Subcutaneous abdominal adipose tissue (tissue), 5 donors: Measurements from ENCODE around the gene NUMA1.

Source experiments
- H3K27ac ChIP-seq: one replicate; pipeline ENCODE4 v1.7.0; 2013; ENCODE audit warnings: low read depth, mild to moderate bottlenecking, inconsistent platforms, low read length, moderate library complexity
- H3K27me3 ChIP-seq, 5 donors: one replicate each; pipeline ENCODE4 v1.7.0; 2013; ENCODE audit warnings: low read length in 5 of 5, inconsistent platforms in 1 of 5; ENCODE audit not compliant: control insufficient read depth in 5 of 5, insufficient read depth in 4 of 5
- H3K36me3 ChIP-seq, 5 donors: one replicate each; pipeline ENCODE4 v1.7.0; 2013; ENCODE audit warnings: low read length in 5 of 5; ENCODE audit not compliant: control insufficient read depth in 5 of 5, insufficient read depth in 5 of 5
- H3K4me1 ChIP-seq, 5 donors: one replicate each; pipeline ENCODE4 v1.7.0; 2013; ENCODE audit warnings: low read length in 5 of 5, mild to moderate bottlenecking in 3 of 5, moderate library complexity in 1 of 5; ENCODE audit not compliant: control insufficient read depth in 5 of 5, insufficient read depth in 5 of 5
- H3K4me3 ChIP-seq, 5 donors: one replicate each; pipeline ENCODE4 v1.7.0; 2013; ENCODE audit warnings: low read length in 5 of 5, low read depth in 1 of 5
- H3K9ac ChIP-seq, 5 donors: one replicate each; pipeline ENCODE4 v1.7.0; 2013; ENCODE audit warnings: low read length in 5 of 5, mild to moderate bottlenecking in 4 of 5, moderate library complexity in 3 of 5
- H3K9me3 ChIP-seq, 5 donors: one replicate each; pipeline ENCODE4 v1.7.0; 2013; ENCODE audit warnings: low read length in 5 of 5; ENCODE audit not compliant: control insufficient read depth in 5 of 5
- donor health status: healthy.
- donor health status: healthy.
- donor health status: healthy.
- donor health status: healthy.
- donor health status: healthy.

Gene NUMA1

DNA sequence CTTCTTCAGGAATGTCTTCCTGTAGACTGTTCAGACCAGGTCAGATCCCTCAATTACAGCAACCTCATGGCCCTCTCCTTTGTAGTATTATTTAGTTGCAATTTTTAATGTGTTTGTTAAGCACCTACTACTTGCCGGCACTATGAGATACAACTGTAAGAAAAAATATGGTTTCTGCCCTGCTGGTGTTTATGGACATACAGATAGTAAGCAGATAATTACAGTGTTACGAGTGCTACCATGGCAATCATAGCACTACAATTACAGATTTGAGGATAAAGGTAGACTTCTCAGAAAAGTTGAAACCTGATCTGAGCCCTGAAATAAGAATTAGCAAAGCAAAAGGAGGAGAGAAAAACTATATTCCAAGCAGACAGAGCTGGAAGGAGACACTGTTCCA is 3.1 kb upstream of the NUMA1 start:
- Histone ChIP-seq H3K4me3 (no peak overlapping the region), H3K27me3 (no peaks in the 10 kb centered on the region), H3K4me1 (peaks cover 0 to 27% (median 19%) of the 10 kb centered on the region in 5 donors), H3K27ac (no peak overlapping the region), H3K9ac (no peak overlapping the region), H3K9me3 (no peaks in the 10 kb centered on the region), H3K36me3 (peaks cover 3 to 14% (median 7%) of the 10 kb centered on the region in 5 donors)

DNA sequence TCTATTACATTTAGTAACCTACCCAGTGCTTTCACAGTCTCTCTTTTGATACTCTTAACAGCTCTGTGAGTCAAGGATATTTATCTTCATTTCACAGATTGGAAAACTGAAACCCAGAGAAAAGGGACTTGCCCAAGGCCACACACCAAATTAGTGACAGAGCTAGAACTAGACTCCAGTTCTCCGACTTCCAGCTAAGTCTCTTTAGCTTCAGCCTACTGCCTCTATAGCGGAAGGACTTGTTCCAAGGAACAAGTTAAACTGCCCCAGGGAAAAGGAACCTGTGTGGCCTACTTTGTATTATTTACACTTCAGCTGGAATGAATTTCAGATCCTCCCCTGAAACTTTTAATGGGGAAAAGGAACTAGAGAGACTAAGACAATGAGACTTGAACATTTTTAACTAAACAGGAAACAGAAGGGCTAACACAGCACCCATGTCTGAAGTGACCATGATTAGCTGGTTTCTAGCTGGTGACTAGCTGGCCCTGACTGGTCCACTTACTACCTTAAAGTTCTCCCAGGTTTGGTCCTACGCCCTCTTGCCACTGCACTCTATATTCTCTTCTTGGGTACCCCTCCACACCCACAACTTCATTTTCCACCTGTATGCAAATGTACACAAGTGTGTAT is 1.6 kb upstream of the NUMA1 start:
- no peak overlapping the region for H3K9ac ChIP-seq
- no peaks in the 10 kb centered on the region for H3K9me3 ChIP-seq
- no peaks in the 10 kb centered on the region for H3K27me3 ChIP-seq
- peaks cover 0 to 8% (median 2%) of the 10 kb centered on the region in 5 donors for H3K36me3 ChIP-seq
- peaks cover 0 to 27% (median 19%) of the 10 kb centered on the region in 5 donors for H3K4me1 ChIP-seq
- H3K27ac ChIP-seq, result peak overlapping the region; percentile 92
- no peak overlapping the region for H3K4me3 ChIP-seq

DNA sequence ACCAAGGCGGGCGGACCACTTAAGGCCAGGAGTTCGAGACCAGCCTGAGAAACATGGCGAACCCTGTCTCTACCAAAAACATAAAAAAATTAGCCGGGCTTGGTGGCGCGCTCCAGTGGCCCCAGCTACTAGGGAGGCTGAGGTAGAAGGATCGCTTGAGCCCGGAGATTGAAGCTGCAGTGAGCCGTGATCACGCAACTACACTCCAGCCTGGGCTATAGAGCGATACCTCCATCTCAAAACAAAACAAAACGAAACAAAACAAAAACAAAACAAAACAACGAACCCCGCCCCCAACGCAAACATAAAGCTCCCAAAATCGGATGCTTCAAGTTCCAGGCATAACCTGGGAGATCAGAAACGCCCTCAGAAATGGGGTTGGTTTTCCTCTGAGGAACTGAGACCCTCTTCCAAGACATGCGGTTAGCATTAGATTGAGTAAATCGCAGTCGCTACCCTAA is 872 bp upstream of the NUMA1 start:
- Histone ChIP-seq H3K36me3 (peaks cover 0 to 8% (median 2%) of the 10 kb centered on the region in 5 donors), H3K4me3 (peak overlapping the region; percentile 71 to 87 (median 76)), H3K4me1 (peaks cover 0 to 27% (median 19%) of the 10 kb centered on the region in 5 donors), H3K9ac (peak overlapping the region; percentile 50 to 89 (median 81)), H3K27ac (peak overlapping the region; percentile 92), H3K9me3 (no peaks in the 10 kb centered on the region), H3K27me3 (no peaks in the 10 kb centered on the region)

DNA sequence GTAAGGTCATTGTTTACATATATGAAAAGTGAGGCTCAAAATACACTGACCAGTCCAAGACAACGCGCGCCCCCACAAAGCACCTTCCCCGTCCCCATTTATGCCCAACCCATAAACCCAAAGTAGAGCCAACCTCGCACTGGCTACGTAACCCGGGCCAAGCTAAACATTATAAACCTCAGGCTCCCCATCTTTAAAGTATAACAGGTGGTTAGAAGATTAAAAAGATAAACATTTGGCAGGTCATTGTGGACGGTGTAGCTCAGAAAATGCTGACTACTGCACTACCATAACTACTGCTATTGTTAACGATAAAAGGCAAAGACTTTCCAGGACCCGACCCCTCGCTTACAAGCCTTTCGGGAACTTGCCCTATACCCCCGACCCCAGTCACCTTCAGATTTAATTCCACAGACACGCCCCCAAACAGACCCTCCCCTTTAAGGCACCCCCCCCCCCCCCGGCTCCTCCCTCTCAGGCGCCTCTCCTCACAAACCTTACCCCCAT is 470 bp downstream of the NUMA1 start:
- no peaks in the 10 kb centered on the region for H3K36me3 ChIP-seq

DNA sequence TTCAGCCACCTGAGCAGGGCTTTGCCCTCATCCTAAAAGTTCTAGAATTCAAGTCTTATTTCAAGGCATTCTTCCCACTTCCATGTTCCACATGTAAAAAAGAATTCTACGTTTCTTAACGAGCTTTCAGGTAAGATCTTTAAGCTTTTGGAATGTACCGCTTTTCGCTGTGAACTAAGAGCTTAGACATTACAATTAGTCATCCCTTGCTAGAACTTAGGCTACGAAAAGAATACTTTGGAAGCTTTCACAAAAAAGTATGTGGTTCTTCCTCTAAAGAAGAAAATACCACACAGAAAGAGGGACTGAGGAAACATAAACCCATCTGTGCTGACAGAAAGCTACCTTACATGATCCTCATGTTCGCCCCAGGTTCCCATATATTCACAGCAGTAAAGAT is 1.9 kb downstream of the NUMA1 start:
- no peak overlapping the region for H3K4me3 ChIP-seq
- peaks cover 0 to 27% (median 19%) of the 10 kb centered on the region in 5 donors for H3K4me1 ChIP-seq
- no peaks in the 10 kb centered on the region for H3K9me3 ChIP-seq
- H3K27me3 ChIP-seq, result no peaks in the 10 kb centered on the region
- peak overlapping the region; percentile 92 for H3K27ac ChIP-seq
- H3K9ac ChIP-seq, result peak overlapping the region in 1 of 5 donors; percentile 51
- H3K36me3 ChIP-seq, result no peaks in the 10 kb centered on the region

More for the DNA sequence above, 470 bp downstream of the NUMA1 start:
- peaks cover 0 to 27% (median 19%) of the 10 kb centered on the region in 5 donors for H3K4me1 ChIP-seq
- H3K27me3 ChIP-seq, result no peaks in the 10 kb centered on the region
- H3K4me3 ChIP-seq, result peak overlapping the region; percentile 74 to 88 (median 82)
- peak overlapping the region in 4 of 5 donors; percentile 50 to 93 (median 90) for H3K9ac ChIP-seq
- H3K27ac ChIP-seq, result peak overlapping the region; percentile 92
- no peaks in the 10 kb centered on the region for H3K9me3 ChIP-seq

DNA sequence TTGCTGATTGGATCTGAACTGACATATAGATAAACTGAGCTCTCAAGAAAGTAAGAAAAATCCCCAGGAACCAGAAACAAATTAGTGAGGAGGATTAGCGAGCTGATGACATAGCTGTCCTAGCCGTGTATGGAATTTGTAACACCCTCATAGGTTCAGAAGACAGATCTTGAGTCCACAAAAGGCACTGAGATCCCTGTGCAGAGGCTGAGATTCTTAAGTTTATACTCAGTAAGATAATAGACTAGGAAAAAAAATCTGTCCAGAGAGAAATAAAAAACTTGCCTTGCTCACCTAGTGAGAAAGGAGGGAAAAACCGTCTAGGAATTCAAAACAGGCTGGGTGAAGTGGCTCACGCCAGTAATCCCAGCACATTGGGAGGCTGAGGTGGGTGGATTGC is 4.6 kb downstream of the NUMA1 start:
- Histone ChIP-seq H3K4me1 (peaks cover 0 to 21% (median 20%) of the 10 kb centered on the region in 5 donors), H3K9me3 (no peaks in the 10 kb centered on the region), H3K36me3 (no peaks in the 10 kb centered on the region), H3K9ac (no peak overlapping the region), H3K27ac (no peak overlapping the region), H3K4me3 (no peak overlapping the region), H3K27me3 (no peaks in the 10 kb centered on the region)

DNA sequence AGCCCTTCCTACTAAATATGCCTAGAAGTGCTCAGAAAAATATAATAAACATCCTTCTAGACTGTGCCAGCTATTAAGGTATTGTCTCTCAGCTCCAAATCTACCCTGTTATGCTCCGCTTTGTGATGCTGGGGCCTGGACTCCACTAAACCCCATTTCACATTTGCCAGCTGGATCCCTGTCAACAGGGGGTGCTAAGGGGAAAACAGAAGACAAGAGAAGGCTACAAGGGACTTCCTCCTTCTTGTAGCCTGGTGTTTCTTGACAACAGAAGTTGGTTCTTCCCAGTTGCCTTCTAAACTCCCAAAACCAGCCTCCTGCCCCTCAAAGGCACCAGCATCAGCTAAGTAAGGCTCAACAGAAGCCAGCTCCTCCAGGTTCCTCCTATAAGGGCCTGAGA is 5.2 kb downstream of the NUMA1 start:
- Histone ChIP-seq H3K27me3 (no peaks in the 10 kb centered on the region), H3K27ac (no peak overlapping the region), H3K9me3 (no peaks in the 10 kb centered on the region), H3K4me1 (peaks cover 1 to 27% (median 24%) of the 10 kb centered on the region in 5 donors), H3K9ac (no peak overlapping the region), H3K36me3 (no peaks in the 10 kb centered on the region), H3K4me3 (no peak overlapping the region)

DNA sequence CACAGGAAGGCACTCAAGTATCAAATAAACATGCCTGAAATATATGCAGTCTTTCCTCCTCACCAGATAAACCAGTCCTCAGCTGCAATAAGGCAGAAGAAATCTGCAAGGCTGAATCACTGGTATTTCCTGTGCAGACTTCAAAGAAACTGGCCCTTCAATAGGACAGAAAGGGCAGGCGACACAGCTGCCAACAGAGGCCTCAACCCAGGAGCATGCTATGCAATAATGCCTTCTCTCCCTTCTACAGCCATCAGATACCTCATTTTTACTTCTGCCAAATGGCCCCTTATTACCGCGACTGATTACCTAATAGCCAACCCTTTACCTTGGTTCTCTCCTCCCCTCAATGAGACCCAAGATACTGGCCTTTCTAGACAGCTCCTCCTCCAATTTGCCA is 8.0 kb downstream of the NUMA1 start:
- Histone ChIP-seq H3K27me3 (no peaks in the 10 kb centered on the region), H3K4me3 (no peak overlapping the region), H3K4me1 (peaks cover 2 to 41% (median 31%) of the 10 kb centered on the region in 5 donors), H3K9ac (no peak overlapping the region), H3K27ac (no peak overlapping the region), H3K9me3 (no peaks in the 10 kb centered on the region), H3K36me3 (peaks cover 0 to 3% (median 0%) of the 10 kb centered on the region in 5 donors)

DNA sequence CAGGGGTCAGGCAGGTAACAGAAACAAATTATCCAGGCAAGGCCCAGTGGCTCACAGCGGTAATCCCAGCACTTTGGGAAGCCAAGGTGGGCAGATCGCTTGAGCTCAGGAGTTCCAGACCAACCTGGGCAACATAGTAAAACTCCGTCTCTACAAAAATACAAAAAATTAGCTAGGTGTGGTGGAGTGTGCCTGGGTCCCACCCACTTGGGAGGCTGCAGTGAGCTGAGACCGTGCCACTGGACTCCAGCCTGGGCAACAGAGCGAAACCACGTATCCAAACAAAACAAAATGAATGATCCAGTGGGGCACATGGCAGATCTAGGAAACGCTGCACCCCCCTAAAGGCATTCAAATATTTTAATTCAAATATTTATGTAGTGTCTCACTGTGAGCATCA is 9.9 kb downstream of the NUMA1 start:
- Histone ChIP-seq H3K4me3 (peak overlapping the region in 1 of 5 donors; percentile 12), H3K36me3 (peaks cover 0 to 3% (median 0%) of the 10 kb centered on the region in 5 donors), H3K9me3 (no peaks in the 10 kb centered on the region), H3K4me1 (peaks cover 5 to 53% (median 43%) of the 10 kb centered on the region in 5 donors), H3K9ac (peak overlapping the region in 4 of 5 donors; percentile 30 to 74 (median 53)), H3K27ac (peak overlapping the region; percentile 98), H3K27me3 (no peaks in the 10 kb centered on the region)

DNA sequence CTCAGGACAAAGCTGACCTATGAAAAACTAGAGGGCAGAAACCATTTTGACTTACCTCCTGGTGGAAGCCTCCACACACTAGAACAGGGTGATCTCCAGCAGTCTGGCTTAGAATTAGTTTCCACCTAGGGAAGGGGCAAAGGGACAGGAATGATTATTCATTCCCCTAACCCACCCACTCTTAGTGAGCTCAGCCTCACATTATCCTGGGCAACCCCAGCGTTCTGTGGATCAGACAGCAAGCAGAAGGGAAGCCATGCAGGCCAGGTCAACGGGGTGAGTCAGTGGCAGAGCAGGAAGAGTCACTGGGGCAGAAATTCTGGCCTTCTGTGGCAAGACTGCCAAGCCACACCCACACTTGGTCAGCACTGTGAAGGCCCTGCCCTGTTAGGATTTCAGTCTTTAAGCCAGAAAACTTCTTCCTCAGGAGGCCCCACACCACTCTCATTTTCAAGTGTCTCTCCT is 10.5 kb downstream of the NUMA1 start:
- Histone ChIP-seq H3K9ac (peak overlapping the region; percentile 30 to 74 (median 57)), H3K4me3 (peak overlapping the region in 1 of 5 donors; percentile 32), H3K27me3 (no peaks in the 10 kb centered on the region), H3K27ac (peak overlapping the region; percentile 98), H3K36me3 (peaks cover 0 to 3% (median 0%) of the 10 kb centered on the region in 5 donors), H3K9me3 (no peaks in the 10 kb centered on the region), H3K4me1 (peaks cover 5 to 53% (median 43%) of the 10 kb centered on the region in 5 donors)
